ENCODE data around the gene HIP1. TPM values are rescaled to one million over a fixed set of nuclear protein-coding genes. Genes with fewer than 3 reads are reported as not detected.

The HIP1 gene
- total and polyA plus RNA-seq, 3 experiments from 2014 or later = 6.1 to 7.4 (median 6.7) TPM

GRCh38 chr7:75655536-75655935 is 83.2 kb downstream of the HIP1 start:
- no peak for DNase-seq
- Histone ChIP-seq H3K36me3 (ENCODE audit: insufficient read depth, low read length) (no peaks in the 10 kb centered on the region), H3K4me1 (ENCODE audit: insufficient read depth, low read length) (no peaks in the 10 kb centered on the region), H3K4me3 (ENCODE audit: low read length) (no peak overlapping the region), H3K27ac (ENCODE audit: low read depth, low read length) (no peak overlapping the region), H3K27me3 (ENCODE audit: insufficient read depth, low read length, poor library complexity, severe bottlenecking) (no peaks in the 10 kb centered on the region), H3K9me3 (ENCODE audit: low read length) (no peaks in the 10 kb centered on the region)
- ChIA-PET POLR2A (no interaction called here), CTCF (no interaction called here)
- H3K36me3 Mint-ChIP-seq = peaks cover 0 to 2% (median 1%) of the 10 kb centered on the region in 3 donors
- H3K9me3 Mint-ChIP-seq = no peaks in the 10 kb centered on the region
- no peak overlapping the region for H3K4me3 Mint-ChIP-seq
- no peaks in the 10 kb centered on the region for H3K4me1 Mint-ChIP-seq
- H3K27ac Mint-ChIP-seq = no peak overlapping the region
- H3K27me3 Mint-ChIP-seq = no peaks in the 10 kb centered on the region

GRCh38 chr7:75654855-75655254 is 83.9 kb downstream of the HIP1 start:
- Histone ChIP-seq H3K27me3 (ENCODE audit: insufficient read depth, low read length, poor library complexity, severe bottlenecking) (no peaks in the 10 kb centered on the region), H3K9me3 (ENCODE audit: low read length) (no peaks in the 10 kb centered on the region)

GRCh38 chr7:75653651-75654050 is 85.1 kb downstream of the HIP1 start:
- Histone ChIP-seq H3K27ac (ENCODE audit: low read depth, low read length) (no peak overlapping the region), H3K9me3 (ENCODE audit: low read length) (no peaks in the 10 kb centered on the region), H3K36me3 (ENCODE audit: insufficient read depth, low read length) (no peaks in the 10 kb centered on the region), H3K4me1 (ENCODE audit: insufficient read depth, low read length) (no peaks in the 10 kb centered on the region), H3K27me3 (ENCODE audit: insufficient read depth, low read length, poor library complexity, severe bottlenecking) (no peaks in the 10 kb centered on the region), H3K4me3 (ENCODE audit: low read length) (no peak overlapping the region)
- Mint-ChIP-seq H3K27ac (no peak overlapping the region), H3K27me3 (no peaks in the 10 kb centered on the region), H3K4me1 (no peaks in the 10 kb centered on the region), H3K9me3 (no peaks in the 10 kb centered on the region), H3K4me3 (no peak overlapping the region), H3K36me3 (peaks cover 0 to 2% (median 1%) of the 10 kb centered on the region in 3 donors)
- no peak for DNase-seq
- ChIA-PET POLR2A (no interaction called here), CTCF (no interaction called here)

More at GRCh38 chr7:75654855-75655254, 83.9 kb downstream of the HIP1 start:
- no peaks in the 10 kb centered on the region for H3K27me3 Mint-ChIP-seq
- Histone ChIP-seq H3K4me3 (ENCODE audit: low read length) (no peak overlapping the region), H3K27ac (ENCODE audit: low read depth, low read length) (no peak overlapping the region), H3K4me1 (ENCODE audit: insufficient read depth, low read length) (no peaks in the 10 kb centered on the region), H3K36me3 (ENCODE audit: insufficient read depth, low read length) (no peaks in the 10 kb centered on the region)
- CTCF ChIA-PET = no interaction called here
- H3K4me1 Mint-ChIP-seq = no peaks in the 10 kb centered on the region
- POLR2A ChIA-PET = no interaction called here
- no peak overlapping the region for H3K27ac Mint-ChIP-seq
- no peaks in the 10 kb centered on the region for H3K9me3 Mint-ChIP-seq
- H3K36me3 Mint-ChIP-seq = peaks cover 0 to 2% (median 1%) of the 10 kb centered on the region in 3 donors
- no peak for DNase-seq
- H3K4me3 Mint-ChIP-seq = no peak overlapping the region

GRCh38 chr7:75652788-75653187 is 86.0 kb downstream of the HIP1 start:
- CTCF ChIA-PET = no interaction called here
- no peak overlapping the region for H3K27ac Mint-ChIP-seq
- Histone ChIP-seq H3K27me3 (ENCODE audit: insufficient read depth, low read length, poor library complexity, severe bottlenecking) (no peaks in the 10 kb centered on the region), H3K4me3 (ENCODE audit: low read length) (no peak overlapping the region), H3K27ac (ENCODE audit: low read depth, low read length) (no peak overlapping the region), H3K36me3 (ENCODE audit: insufficient read depth, low read length) (no peaks in the 10 kb centered on the region), H3K9me3 (ENCODE audit: low read length) (no peaks in the 10 kb centered on the region), H3K4me1 (ENCODE audit: insufficient read depth, low read length) (no peaks in the 10 kb centered on the region)
- H3K27me3 Mint-ChIP-seq = no peaks in the 10 kb centered on the region
- H3K4me1 Mint-ChIP-seq = no peaks in the 10 kb centered on the region
- H3K9me3 Mint-ChIP-seq = no peaks in the 10 kb centered on the region
- POLR2A ChIA-PET = no interaction called here
- H3K36me3 Mint-ChIP-seq = peaks cover 0 to 2% (median 1%) of the 10 kb centered on the region in 3 donors
- no peak overlapping the region for H3K4me3 Mint-ChIP-seq
- DNase-seq = no peak

GRCh38 chr7:75650681-75651080 is 88.1 kb downstream of the HIP1 start:
- DNase-seq = no peak
- POLR2A ChIA-PET = no interaction called here
- CTCF ChIA-PET = interaction anchor here (1.0 to 1.8 kb wide), 2 partner anchors 8 to 112 kb away, joined by 3 to 6 read pairs; no protein-coding TSS in a partner anchor
- Histone ChIP-seq H3K4me3 (ENCODE audit: low read length) (no peak overlapping the region), H3K36me3 (ENCODE audit: insufficient read depth, low read length) (no peaks in the 10 kb centered on the region), H3K27ac (ENCODE audit: low read depth, low read length) (no peak overlapping the region), H3K9me3 (ENCODE audit: low read length) (no peaks in the 10 kb centered on the region), H3K27me3 (ENCODE audit: insufficient read depth, low read length, poor library complexity, severe bottlenecking) (no peaks in the 10 kb centered on the region), H3K4me1 (ENCODE audit: insufficient read depth, low read length) (no peaks in the 10 kb centered on the region)
- H3K4me1 Mint-ChIP-seq = no peaks in the 10 kb centered on the region
- no peaks in the 10 kb centered on the region for H3K27me3 Mint-ChIP-seq
- peaks cover 0 to 3% (median 1%) of the 10 kb centered on the region in 3 donors for H3K36me3 Mint-ChIP-seq
- H3K27ac Mint-ChIP-seq = peak overlapping the region in 1 of 8 donors; percentile 60
- H3K4me3 Mint-ChIP-seq = no peak overlapping the region
- H3K9me3 Mint-ChIP-seq = no peaks in the 10 kb centered on the region

- H3K9me3 ChIP-seq (ENCODE audit: low read length) = no peaks in the 10 kb centered on the region
- ChIA-PET POLR2A (no interaction called here), CTCF (interaction anchor here (1.0 kb wide), 1 partner anchor 8 kb away, joined by 3 read pairs; no protein-coding TSS in a partner anchor)
- Mint-ChIP-seq H3K4me1 (no peaks in the 10 kb centered on the region), H3K9me3 (no peaks in the 10 kb centered on the region), H3K27me3 (no peaks in the 10 kb centered on the region), H3K4me3 (no peak overlapping the region), H3K27ac (no peak overlapping the region), H3K36me3 (peaks cover 0 to 4% (median 3%) of the 10 kb centered on the region in 3 donors)
- no peak overlapping the region for H3K4me3 ChIP-seq (ENCODE audit: low read length)
- no peaks in the 10 kb centered on the region for H3K4me1 ChIP-seq (ENCODE audit: insufficient read depth, low read length)
- H3K36me3 ChIP-seq (ENCODE audit: insufficient read depth, low read length) = no peaks in the 10 kb centered on the region
- no peaks in the 10 kb centered on the region for H3K27me3 ChIP-seq (ENCODE audit: insufficient read depth, low read length, poor library complexity, severe bottlenecking)
- DNase-seq = no peak
- no peak overlapping the region for H3K27ac ChIP-seq (ENCODE audit: low read depth, low read length)
These were observed 88.7 kb downstream of the HIP1 start for GRCh38 chr7:75650062-75650461.

GRCh38 chr7:75649462-75649861 is 89.3 kb downstream of the HIP1 start:
- Mint-ChIP-seq H3K9me3 (no peaks in the 10 kb centered on the region), H3K36me3 (peaks cover 0 to 4% (median 3%) of the 10 kb centered on the region in 3 donors), H3K4me3 (no peak overlapping the region), H3K27me3 (no peaks in the 10 kb centered on the region), H3K27ac (no peak overlapping the region), H3K4me1 (no peaks in the 10 kb centered on the region)
- no peaks in the 10 kb centered on the region for H3K4me1 ChIP-seq (ENCODE audit: insufficient read depth, low read length)
- ChIA-PET CTCF (no interaction called here), POLR2A (no interaction called here)
- no peaks in the 10 kb centered on the region for H3K36me3 ChIP-seq (ENCODE audit: insufficient read depth, low read length)
- no peak overlapping the region for H3K27ac ChIP-seq (ENCODE audit: low read depth, low read length)
- no peaks in the 10 kb centered on the region for H3K27me3 ChIP-seq (ENCODE audit: insufficient read depth, low read length, poor library complexity, severe bottlenecking)
- H3K9me3 ChIP-seq (ENCODE audit: low read length) = no peaks in the 10 kb centered on the region
- no peak overlapping the region for H3K4me3 ChIP-seq (ENCODE audit: low read length)
- DNase-seq = no peak

- peaks cover 2 to 3% (median 3%) of the 10 kb centered on the region in 3 donors for H3K36me3 Mint-ChIP-seq
- ChIA-PET CTCF (interaction anchor here (1.4 kb wide), 1 partner anchor 32 kb away, joined by 3 read pairs; no protein-coding TSS in a partner anchor), POLR2A (no interaction called here)
These were observed 90.9 kb downstream of the HIP1 start for GRCh38 chr7:75647709-75648438.

More at GRCh38 chr7:75647709-75648438, 90.9 kb downstream of the HIP1 start:
- Histone ChIP-seq H3K27me3 (ENCODE audit: insufficient read depth, low read length, poor library complexity, severe bottlenecking) (no peaks in the 10 kb centered on the region), H3K4me3 (ENCODE audit: low read length) (no peak overlapping the region), H3K9me3 (ENCODE audit: low read length) (peaks cover 4% of the 10 kb centered on the region), H3K27ac (ENCODE audit: low read depth, low read length) (no peak overlapping the region), H3K36me3 (ENCODE audit: insufficient read depth, low read length) (no peaks in the 10 kb centered on the region), H3K4me1 (ENCODE audit: insufficient read depth, low read length) (no peaks in the 10 kb centered on the region)
- no peak overlapping the region for H3K4me3 Mint-ChIP-seq
- peaks cover 0 to 4% (median 4%) of the 10 kb centered on the region in 5 donors for H3K9me3 Mint-ChIP-seq
- H3K27ac Mint-ChIP-seq = peak overlapping the region in 2 of 8 donors; percentile 70 to 86
- DNase-seq = no peak
- H3K27me3 Mint-ChIP-seq = no peaks in the 10 kb centered on the region
- peaks cover 0 to under 1% (median 0%) of the 10 kb centered on the region in 3 donors for H3K4me1 Mint-ChIP-seq

Data from CD8-positive, alpha-beta memory T cell (primary cell).